Astrocyte (in vitro differentiated cells and primary cell): Measurements from ENCODE around the gene TBC1D19. TPM values are rescaled to one million over a fixed set of nuclear protein-coding genes. Genes with fewer than 3 reads are reported as not detected.

Experiments
- DNase-seq: peaks from one replicate; pipeline ENCODE4 v3.0.0-alpha.2; 2010; ENCODE audit warnings: low read depth
- FAIRE-seq: peaks from 2 replicates; lab custom pipeline; 2011; peaks lifted over from hg19 to GRCh38; lab: Jason Lieb, UNC
- H2AFZ ChIP-seq: 2 replicates; pipeline ENCODE4 v1.6.0; 2012; ENCODE audit warnings: low read depth, low read length, inconsistent platforms
- H3K27ac ChIP-seq: 2 replicates; pipeline ENCODE4 v1.5.1; 2011; ENCODE audit warnings: low read depth, low read length, inconsistent platforms
- H3K27me3 ChIP-seq: 2 replicates; pipeline ENCODE4 v1.6.0; 2011; ENCODE audit warnings: low read length, inconsistent platforms; ENCODE audit not compliant: insufficient read depth
- H3K36me3 ChIP-seq: 2 replicates; pipeline ENCODE4 v1.5.1; 2011; ENCODE audit warnings: low read length, inconsistent platforms; ENCODE audit not compliant: insufficient read depth
- H3K4me1 ChIP-seq: 2 replicates; pipeline ENCODE4 v1.5.1; 2011; ENCODE audit warnings: low read length, inconsistent platforms; ENCODE audit not compliant: insufficient read depth
- H3K4me2 ChIP-seq: 2 replicates; pipeline ENCODE4 v1.6.0; 2012; ENCODE audit warnings: low read length, inconsistent platforms
- H3K4me3 ChIP-seq: 2 replicates; pipeline ENCODE4 v1.5.1; 2011; ENCODE audit warnings: low read depth, mild to moderate bottlenecking, low read length, inconsistent platforms; ENCODE audit not compliant: insufficient read depth
- H3K79me2 ChIP-seq: 2 replicates; pipeline ENCODE4 v1.6.0; 2012; ENCODE audit warnings: mild to moderate bottlenecking, low read length, inconsistent platforms; ENCODE audit not compliant: insufficient read depth
- H3K9ac ChIP-seq: 2 replicates; pipeline ENCODE4 v1.6.0; 2012; ENCODE audit warnings: mild to moderate bottlenecking, low read length, inconsistent platforms
- H3K9me3 ChIP-seq: 2 replicates; pipeline ENCODE4 v1.5.1; 2012; ENCODE audit warnings: low read depth, mild to moderate bottlenecking, low read length, inconsistent platforms; ENCODE audit not compliant: insufficient read depth
- H4K20me1 ChIP-seq: 2 replicates; pipeline ENCODE4 v1.6.0; 2012; ENCODE audit warnings: low read length, inconsistent platforms; ENCODE audit not compliant: insufficient read depth
- H3K27ac Mint-ChIP-seq: one replicate; pipeline ENCODE4 v1.8.0; 2021; ENCODE audit warnings: mild to moderate bottlenecking, mixed read lengths; ENCODE audit not compliant: unreplicated experiment
- H3K27me3 Mint-ChIP-seq: one replicate; pipeline ENCODE4 v1.8.0; 2021; ENCODE audit warnings: low read depth, mixed read lengths; ENCODE audit not compliant: unreplicated experiment
- H3K36me3 Mint-ChIP-seq: one replicate; pipeline ENCODE4 v1.8.0; 2021; ENCODE audit warnings: low read depth, mixed read lengths; ENCODE audit not compliant: unreplicated experiment
- H3K4me1 Mint-ChIP-seq: one replicate; pipeline ENCODE4 v1.8.0; 2021; ENCODE audit warnings: low read depth, mixed read lengths; ENCODE audit not compliant: unreplicated experiment
- H3K4me3 Mint-ChIP-seq: one replicate; pipeline ENCODE4 v1.8.0; 2021; ENCODE audit warnings: mild to moderate bottlenecking, moderate library complexity, mixed read lengths; ENCODE audit not compliant: unreplicated experiment
- H3K9me3 Mint-ChIP-seq: one replicate; pipeline ENCODE4 v1.8.0; 2021; ENCODE audit warnings: mild to moderate bottlenecking, mixed read lengths; ENCODE audit not compliant: unreplicated experiment
- CTCF ChIP-seq: IDR thresholded peaks from 2 replicates; pipeline ENCODE4 v1.5.1; 2011; ENCODE audit warnings: low read depth, mild to moderate bottlenecking, inconsistent platforms, low read length, moderate library complexity; ENCODE audit not compliant: insufficient read depth
- EZH2 ChIP-seq: IDR thresholded peaks from 2 replicates; pipeline ENCODE4 v1.6.1; 2012; ENCODE audit warnings: mild to moderate bottlenecking, low read length, inconsistent platforms; ENCODE audit not compliant: insufficient read depth
- total RNA-seq: library from RNA; stranded (reverse); gene quantifications from 2 replicates; pipeline ENCODE4 v1.2.1, GENCODE V29; 2021

Gene TBC1D19
- total RNA-seq, 1 donor from 2014 or later = 10.5 TPM

GRCh38 chr4:26568446-26568994 lies 15.4 kb upstream of the TBC1D19 start:
- Mint-ChIP-seq H3K4me3 (no peak overlapping the region), H3K27me3 (no peaks in the 10 kb centered on the region), H3K36me3 (no peaks in the 10 kb centered on the region), H3K27ac (peak overlapping the region; percentile 89), H3K9me3 (no peaks in the 10 kb centered on the region), H3K4me1 (peaks cover 27% of the 10 kb centered on the region)
- no peaks in the 10 kb centered on the region for H3K27me3 ChIP-seq
- H3K4me1 ChIP-seq = peaks cover 29% of the 10 kb centered on the region
- H3K27ac ChIP-seq = peak overlapping the region; percentile 95
- H3K79me2 ChIP-seq = no peaks in the 10 kb centered on the region
- H4K20me1 ChIP-seq = no peaks in the 10 kb centered on the region
- FAIRE-seq = peak; percentile 99
- H3K36me3 ChIP-seq = no peaks in the 10 kb centered on the region
- no peaks in the 10 kb centered on the region for H3K9me3 ChIP-seq
- H3K9ac ChIP-seq = peak overlapping the region; percentile 64
- H3K4me2 ChIP-seq = peak overlapping the region; percentile 49
- no peak overlapping the region for H3K4me3 ChIP-seq
- TF ChIP-seq CTCF (no peak), EZH2 (no peak)
- DNase-seq = peak; percentile 98
- no peak overlapping the region for H2AFZ ChIP-seq

- FAIRE-seq = no peak
- H3K27me3 Mint-ChIP-seq = no peaks in the 10 kb centered on the region
Measured at GRCh38 chr4:26570596-26570995, 13.3 kb upstream of the TBC1D19 start.

More at GRCh38 chr4:26570596-26570995, 13.3 kb upstream of the TBC1D19 start:
- peaks cover 27% of the 10 kb centered on the region for H3K4me1 Mint-ChIP-seq
- Histone ChIP-seq H3K27ac (no peak overlapping the region), H3K4me1 (peaks cover 41% of the 10 kb centered on the region), H3K27me3 (no peaks in the 10 kb centered on the region), H3K4me3 (no peak overlapping the region), H3K9ac (no peak overlapping the region), H3K79me2 (no peaks in the 10 kb centered on the region), H3K4me2 (no peak overlapping the region), H3K36me3 (no peaks in the 10 kb centered on the region), H3K9me3 (no peaks in the 10 kb centered on the region), H4K20me1 (no peaks in the 10 kb centered on the region), H2AFZ (no peak overlapping the region)
- DNase-seq = peak; percentile 19
- H3K27ac Mint-ChIP-seq = no peak overlapping the region
- H3K9me3 Mint-ChIP-seq = no peaks in the 10 kb centered on the region
- no peak overlapping the region for H3K4me3 Mint-ChIP-seq
- no peaks in the 10 kb centered on the region for H3K36me3 Mint-ChIP-seq
- TF ChIP-seq CTCF = no peak
- TF ChIP-seq EZH2 = no peak
